GM12873 (cell line): ENCODE measurements around the gene RCAN3.

Experiments
- CTCF ChIP-seq: IDR thresholded peaks from 2 replicates; pipeline ENCODE4 v1.5.1; 2012; ENCODE audit warnings: low read depth, mild to moderate bottlenecking, moderate library complexity, low read length, control low read depth; ENCODE audit not compliant: insufficient read depth; ENCODE audit errors: missing control alignments

The RCAN3 gene

GRCh38 chr1:24525606-24526005 lies 23.0 kb downstream of the RCAN3 start:
- TF ChIP-seq CTCF, result no peak

DNA sequence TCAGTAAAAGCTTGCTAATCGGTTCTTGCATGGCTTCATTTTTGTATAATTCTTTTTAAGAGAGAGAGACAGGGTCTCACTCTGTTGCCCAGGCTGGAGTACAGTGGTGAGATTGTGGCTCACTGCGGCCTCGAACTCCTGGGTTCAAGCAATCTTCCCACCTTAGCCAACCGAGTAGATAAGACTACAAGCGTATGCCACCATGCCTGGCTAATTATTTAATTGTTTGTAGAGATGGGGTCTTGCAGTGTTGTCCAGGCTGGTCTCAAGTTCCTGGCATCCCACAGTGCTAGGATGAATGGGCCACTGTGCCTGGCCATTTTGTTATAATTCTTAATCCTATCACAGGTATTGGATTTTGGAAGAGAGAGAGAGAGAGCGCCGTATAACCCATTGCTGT lies 23.4 kb downstream of the RCAN3 start:
- TF ChIP-seq CTCF, result no peak

DNA sequence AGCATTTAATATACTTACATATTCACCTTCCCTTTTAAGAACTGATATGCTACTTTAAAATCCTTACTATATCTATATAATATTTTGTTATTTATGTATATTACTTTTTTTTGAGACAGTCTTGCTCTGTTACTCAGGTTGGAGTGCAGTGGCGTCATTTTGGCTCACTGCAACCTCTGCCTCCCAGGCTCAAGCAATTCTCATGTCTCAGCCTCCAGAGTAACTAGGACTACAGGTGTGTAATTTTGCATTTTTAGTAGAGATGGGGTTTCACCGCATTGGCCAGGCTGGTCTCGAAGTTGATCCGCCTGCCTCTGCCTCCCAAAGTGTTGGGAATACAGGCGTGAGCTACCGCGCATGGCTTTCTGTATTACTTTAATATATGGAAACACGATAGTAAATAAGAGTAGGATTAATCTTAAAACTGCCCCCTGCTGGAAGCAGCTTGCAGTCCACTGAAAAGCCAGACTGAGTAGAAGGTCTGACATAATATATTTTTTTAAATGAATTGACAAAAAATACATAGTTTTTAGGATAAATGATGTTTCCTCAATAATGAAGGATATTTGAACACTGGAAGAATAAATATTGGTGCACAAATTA lies 24.4 kb downstream of the RCAN3 start:
- peak; percentile 41 for TF ChIP-seq CTCF

- no peak for TF ChIP-seq CTCF
Observed at GRCh38 chr1:24528744-24529143, 26.1 kb downstream of the RCAN3 start.

- peak; percentile 9 for TF ChIP-seq CTCF
Observed at GRCh38 chr1:24535021-24535424, 32.4 kb downstream of the RCAN3 start.

DNA sequence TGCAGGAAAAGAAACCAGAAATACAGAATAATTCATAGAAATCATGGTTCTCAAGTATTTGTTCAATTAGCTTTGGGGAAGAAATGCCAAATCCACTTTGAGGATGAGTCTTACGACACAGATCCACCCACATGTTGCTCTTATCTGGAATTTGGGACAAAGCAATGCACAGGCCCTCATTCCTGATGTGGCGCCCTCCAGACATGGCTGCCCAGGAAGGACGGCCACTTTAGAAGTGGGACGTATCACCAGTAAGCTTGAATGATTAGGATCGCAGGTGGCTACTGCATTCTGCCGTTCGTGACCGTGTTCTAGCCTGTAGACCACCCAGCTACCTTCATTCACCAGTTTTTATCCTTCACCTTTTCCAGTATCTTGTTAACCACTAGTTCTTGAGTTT lies 33.1 kb downstream of the RCAN3 start:
- TF ChIP-seq CTCF, result no peak

DNA sequence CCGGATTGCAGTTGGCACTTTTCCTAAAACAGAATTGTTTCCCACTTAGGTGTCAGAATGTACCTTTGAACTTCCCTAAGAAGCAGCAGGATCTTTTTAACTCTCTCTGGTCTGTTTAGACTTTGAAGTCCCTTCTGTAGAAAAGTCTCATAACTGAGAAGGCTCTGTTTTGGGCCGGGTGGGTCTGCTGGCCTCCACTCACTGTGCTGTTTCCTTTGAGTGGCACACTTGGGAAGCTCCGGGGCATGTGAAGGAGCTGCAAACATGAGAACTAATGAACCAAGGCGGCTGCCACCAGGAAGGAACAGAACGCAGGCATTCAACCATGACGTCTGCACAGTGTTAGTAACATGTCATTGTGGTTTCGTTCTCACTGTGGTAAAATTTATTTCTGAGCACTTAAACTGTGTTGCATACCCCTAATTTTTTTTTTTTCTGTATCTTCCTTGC lies 33.8 kb downstream of the RCAN3 start:
- TF ChIP-seq CTCF, result no peak
